SK-N-SH treated with all-trans-retinoic acid at 6 μM for 48 hours (cell line): ENCODE results near the gene FBXW10.
"Not testable (repeated sequence)": the region's sequence is repeated elsewhere in the genome, so short reads cannot be mapped to it uniquely, and the experiment has no call there.

Experiments used
- ATAC-seq: fragments of 200-7000 bp; cut with Tn5 transposase; 3 replicates; pipeline ENCODE4 v1.9.1; 2020; ENCODE audit warnings: mild to moderate bottlenecking, moderate library complexity
- TCF4 ChIP-seq: fragments of 250-450 bp; sonication (Bioruptor Pico); IDR thresholded peaks from 2 replicates; pipeline ENCODE4 v1.8.0; 2021; ENCODE audit warnings: mild to moderate bottlenecking, moderate library complexity, borderline replicate concordance

Gene FBXW10

DNA sequence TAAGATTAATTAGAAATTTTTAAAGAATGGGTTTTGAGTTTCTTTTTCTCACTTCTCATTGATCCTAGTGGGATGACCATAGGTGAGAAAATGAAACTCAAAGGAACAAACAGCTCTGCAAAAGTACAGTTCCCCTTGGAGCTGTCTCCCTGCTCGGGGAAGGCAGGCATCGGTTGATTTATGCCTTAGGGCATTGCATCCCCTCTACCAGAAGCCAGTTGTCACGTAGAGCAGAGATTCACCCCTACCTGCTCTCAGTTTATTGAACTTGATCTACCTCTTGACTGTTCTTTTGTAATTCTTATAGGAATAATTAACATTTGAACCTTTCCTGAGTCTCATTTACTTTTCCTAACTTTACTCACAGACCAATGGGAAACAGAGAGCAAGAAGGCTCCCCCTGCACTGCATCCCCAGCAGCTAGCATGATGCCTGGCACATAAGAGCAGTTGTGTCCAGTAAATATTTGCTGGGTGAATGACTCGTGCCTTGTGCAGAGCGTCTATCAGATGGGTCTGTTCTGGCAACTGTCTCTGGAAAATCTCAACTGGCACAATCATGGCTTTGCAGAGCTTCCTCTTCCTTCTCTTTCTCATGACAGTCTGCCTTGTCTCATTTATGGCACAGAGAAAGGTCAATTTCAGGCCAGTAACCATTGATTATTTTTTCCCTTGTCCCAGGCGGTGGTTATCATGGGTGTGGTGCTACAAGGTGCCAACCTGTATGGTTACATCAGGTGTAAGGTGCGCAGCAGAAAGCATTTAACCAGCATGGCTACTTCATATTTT lies 59.8 kb downstream of the FBXW10 start:
- ATAC-seq: peak; percentile 84

DNA sequence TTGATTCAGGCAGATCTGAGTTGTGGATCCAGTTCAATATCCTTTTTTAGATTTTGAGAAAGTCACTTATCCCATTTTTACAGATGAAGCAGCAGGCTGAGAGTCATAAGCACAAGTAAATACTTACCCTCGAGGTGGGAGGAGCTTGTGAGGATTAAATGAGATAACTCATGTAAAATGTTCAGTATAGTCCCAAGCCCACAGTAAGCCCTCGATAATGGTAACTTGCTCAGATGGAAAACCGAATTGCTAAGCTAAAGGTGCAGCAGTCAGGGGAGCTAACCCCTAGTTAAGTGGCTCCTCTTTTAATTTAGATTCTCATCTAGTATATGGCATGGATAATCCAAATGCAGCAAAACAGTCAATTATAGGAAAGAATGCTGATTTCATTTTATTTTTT lies 72.1 kb downstream of the FBXW10 start:
- ATAC-seq: not testable (repeated sequence)

More for the DNA sequence above, 59.8 kb downstream of the FBXW10 start:
- TF ChIP-seq TCF4: peak; percentile 30; the same call in 1 of the 2 replicates

DNA sequence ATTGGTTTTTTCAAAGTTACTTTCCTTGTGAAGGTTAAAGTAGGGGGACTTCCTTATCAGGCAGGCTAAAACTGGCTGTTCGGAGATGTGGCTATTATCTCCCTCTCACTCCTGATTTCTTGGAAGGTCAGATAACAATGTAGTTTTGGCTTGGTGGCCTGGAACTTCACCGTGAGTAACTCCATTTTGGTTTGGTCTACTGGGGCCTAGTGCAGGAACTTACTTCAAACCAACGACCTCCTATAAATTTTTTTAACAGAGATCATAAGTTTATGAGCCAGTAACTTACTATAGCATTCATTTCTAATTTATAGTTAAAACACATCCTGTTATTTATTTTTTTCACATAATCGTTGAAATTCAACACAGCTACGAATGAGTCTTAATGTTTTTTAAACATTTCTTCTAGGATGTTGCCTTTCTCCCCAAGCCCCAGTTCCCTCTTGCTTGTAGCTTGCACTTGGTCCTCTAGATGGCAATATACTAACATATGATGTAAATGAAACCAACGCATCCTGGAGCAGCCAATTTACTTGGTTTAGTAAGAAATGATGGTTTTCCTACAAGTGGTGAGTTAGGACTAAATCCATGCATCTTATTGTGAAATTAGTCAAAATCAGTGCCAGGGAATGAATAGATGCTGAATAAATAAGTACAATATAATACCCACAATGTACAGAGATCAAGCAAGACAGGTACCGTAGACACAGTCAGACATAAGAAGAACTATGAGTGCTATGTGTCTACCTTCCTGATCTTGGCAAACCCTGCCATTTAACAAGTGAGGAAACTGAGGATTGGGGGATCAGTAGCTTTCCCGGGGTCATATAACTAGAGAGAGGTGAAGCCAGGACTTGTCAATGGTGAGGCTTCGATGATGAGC lies 72.9 kb downstream of the FBXW10 start:
- peak; percentile 94 for ATAC-seq

DNA sequence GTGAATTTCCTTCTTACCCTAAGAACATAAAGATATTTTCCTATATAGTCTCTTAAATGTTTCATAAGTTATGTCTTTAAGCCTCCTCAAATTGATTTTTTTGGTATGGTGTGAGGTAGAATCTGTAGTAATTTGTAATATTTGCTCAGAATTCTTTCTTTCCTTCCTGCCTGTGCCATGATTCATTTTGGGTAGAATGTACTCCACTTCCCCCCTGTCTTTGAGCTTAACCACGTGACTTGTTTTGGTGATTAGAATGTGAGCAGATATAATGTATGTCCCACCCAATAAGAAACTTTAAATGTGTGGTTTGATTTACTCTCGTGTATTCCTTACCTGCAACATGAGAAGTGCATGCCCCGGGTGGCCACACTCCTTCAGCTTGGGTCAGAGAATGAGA lies 77.6 kb downstream of the FBXW10 start:
- not testable (repeated sequence) for ATAC-seq

DNA sequence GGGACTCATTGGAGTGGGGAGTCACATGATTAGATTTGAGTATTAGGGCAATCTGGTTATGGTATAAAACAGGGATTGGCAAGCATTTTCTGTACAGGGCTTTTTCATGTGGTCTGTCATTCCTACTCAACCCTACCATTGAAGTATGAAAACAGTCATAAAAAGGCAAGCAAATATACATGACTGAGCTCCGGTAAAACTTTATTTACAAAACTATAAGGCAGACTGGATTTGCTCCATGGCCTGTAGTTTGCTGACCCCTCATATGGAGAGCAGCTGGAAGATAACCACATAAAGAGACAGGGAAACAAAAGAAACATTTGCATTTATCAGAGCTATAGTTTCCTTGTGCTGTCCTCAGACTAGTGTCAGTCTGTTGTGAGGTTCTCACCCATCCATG lies 83.8 kb downstream of the FBXW10 start:
- not testable (repeated sequence) for ATAC-seq
